GM12801 (cell line): ENCODE results near the gene TTC28.

Experiments
- TF ChIP-seq, protein P1 (sequence below): IDR thresholded peaks from one replicate; pipeline ENCODE4 v1.5.1; 2011; ENCODE audit warnings: control low read depth; ENCODE audit not compliant: insufficient read length; ENCODE audit errors: extremely low read depth

TTC28 gene

GRCh38 chr22:28563636-28564035 is 116.0 kb downstream of the TTC28 start:
- TF ChIP-seq, protein P1, sequence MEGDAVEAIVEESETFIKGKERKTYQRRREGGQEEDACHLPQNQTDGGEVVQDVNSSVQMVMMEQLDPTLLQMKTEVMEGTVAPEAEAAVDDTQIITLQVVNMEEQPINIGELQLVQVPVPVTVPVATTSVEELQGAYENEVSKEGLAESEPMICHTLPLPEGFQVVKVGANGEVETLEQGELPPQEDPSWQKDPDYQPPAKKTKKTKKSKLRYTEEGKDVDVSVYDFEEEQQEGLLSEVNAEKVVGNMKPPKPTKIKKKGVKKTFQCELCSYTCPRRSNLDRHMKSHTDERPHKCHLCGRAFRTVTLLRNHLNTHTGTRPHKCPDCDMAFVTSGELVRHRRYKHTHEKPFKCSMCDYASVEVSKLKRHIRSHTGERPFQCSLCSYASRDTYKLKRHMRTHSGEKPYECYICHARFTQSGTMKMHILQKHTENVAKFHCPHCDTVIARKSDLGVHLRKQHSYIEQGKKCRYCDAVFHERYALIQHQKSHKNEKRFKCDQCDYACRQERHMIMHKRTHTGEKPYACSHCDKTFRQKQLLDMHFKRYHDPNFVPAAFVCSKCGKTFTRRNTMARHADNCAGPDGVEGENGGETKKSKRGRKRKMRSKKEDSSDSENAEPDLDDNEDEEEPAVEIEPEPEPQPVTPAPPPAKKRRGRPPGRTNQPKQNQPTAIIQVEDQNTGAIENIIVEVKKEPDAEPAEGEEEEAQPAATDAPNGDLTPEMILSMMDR: no peak

DNA sequence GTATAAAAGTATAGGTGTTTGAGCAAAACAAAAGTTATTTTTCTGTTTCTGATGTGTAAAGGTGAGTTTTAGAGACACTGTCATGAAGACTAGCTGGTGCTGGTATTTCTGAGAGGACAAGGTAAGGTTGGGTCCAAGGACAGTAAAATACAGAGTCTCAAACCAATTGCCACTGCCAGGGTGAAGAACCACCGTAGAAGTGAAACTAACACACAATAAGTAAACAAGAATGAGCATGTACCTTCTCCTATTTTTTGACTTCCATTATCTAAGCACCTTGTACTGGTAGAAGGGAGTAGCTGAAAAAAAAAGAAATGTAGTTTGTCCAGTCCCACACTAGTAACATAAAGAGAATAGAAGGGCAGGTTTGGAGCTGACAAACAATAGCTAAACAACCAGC is 117.3 kb downstream of the TTC28 start:
- TF ChIP-seq, protein P1: no peak

DNA sequence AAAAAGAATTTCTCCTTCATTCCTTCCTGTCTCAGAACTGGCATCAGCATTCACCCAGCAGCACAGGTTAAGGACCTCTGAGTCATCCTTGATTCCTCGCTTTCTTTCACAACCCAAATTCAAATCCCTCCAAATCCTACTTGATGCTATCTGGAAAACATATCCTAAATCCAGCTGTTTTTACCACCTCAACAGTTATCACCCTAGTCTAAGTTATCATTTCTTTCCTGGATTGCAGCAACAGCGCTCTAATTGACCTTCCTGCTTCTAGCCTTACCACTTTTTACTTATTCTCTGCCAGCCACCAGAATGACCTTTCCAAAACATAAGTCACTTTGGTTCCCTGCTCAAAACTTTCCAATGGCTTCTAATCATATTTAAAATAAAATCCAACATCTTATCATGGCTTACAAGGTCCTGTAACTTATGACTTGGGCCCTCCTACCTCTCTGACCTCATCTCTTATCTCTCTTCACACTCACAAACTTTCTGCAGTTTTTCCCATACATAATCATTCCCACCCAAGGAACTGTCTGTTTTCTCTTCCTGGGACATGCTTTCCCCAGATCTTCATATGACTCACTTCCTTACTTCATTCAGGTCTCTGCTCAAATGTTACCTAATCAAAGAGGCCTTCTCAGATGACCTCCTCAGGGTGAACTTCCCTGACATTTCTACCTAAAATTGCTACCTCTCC is 119.4 kb downstream of the TTC28 start:
- TF ChIP-seq, protein P1: no peak

DNA sequence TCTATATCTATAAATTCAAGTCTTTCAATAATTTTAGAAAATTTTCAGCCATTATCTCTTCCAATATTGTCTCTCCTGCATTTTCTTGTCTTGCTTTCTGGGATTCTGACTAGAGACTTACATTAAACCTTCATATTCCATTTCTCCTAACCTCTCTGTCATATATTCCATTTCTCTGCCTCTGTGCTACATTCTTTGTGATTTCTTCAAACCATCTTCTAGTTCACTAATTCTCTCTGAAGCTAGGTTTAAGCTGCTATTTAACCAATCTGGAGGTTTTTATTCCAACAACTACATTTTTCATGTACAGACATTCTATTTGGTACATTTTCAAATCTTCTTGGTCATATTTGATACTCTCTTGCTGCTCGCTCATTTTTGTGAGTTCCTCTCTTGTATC is 122.5 kb downstream of the TTC28 start:
- TF ChIP-seq, protein P1: no peak

DNA sequence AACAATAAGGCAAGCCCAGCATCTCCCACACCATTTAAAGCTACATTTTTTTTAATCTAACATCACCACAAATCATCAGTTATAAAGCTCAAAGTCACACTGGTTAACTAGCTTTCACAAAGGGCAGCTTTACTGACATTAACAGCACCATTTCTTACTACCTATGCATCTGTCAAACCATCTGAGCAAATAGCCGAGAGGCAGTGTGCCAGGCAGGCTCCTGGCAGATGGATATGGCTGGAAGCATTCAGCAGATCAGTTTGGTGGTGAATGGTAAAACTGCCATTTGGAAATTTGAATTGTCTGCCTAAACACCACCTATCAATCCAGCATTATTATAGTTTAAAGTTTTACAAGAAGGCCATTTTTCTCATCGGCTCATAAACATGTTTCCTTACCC is 131.2 kb downstream of the TTC28 start:
- TF ChIP-seq, protein P1: no peak

DNA sequence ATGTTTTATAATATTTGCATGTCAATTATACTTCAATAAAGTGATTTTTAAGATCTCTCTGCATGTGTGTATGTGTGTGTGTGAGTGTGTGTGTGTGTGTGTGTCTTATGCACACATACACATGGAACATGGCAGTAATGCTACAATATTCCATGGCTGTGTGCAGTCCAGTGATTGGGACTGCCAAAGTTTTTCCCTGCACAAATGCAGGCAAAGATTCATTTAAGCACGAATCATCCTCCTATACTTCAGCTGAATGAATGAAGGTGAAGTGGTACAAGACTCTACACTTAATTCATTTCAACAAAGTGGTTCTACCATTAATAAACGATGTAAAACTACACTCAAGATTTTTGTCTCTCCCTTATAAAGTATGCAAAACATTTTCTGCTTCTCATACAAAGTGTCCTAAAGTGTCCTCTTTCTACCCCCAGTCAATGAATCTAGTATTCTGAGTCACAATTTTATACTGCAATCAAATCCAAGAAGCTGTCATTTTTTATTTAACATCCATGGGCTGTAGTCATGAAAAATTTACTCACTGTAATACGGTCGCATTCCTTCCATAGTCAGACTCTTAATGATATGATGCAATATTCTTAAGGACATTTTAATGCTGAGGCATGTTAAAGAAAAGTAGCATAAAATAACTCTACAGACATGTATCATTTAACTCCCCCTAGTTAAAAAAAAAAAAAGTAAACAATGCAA is 132.4 kb downstream of the TTC28 start:
- TF ChIP-seq, protein P1: no peak

DNA sequence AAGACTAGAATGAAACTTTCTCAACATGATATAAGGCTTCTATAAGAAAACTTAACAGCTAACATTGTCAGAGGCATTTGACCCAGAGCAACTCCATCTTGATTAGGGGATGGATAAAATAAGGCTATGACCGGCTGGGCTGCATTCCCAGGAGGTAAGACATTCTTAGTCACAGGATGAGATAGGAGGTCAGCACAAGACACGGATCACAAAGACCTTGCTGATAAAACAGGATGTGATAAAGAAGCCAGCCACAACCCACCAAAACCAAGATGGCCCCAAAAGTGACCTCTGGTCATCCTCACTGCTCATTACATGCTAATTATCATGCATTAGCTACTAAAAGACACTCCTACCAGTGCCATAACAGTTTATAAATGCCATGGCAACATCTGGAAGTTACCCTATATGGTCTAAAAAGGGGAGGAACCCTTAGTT is 135.2 kb downstream of the TTC28 start:
- TF ChIP-seq, protein P1: no peak
